GM19043 (cell line): Measurements from ENCODE around the gene BBOF1.
"Not testable (repeated sequence)": the region's sequence is repeated elsewhere in the genome, so short reads cannot be mapped to it uniquely, and the experiment has no call there.

Experiments used
- ATAC-seq: cut with Tn5 transposase; IDR thresholded peaks from one replicate; pipeline ENCODE4 v1.9.1; 2021; ENCODE audit warnings: low read depth; ENCODE audit not compliant: unreplicated experiment

The BBOF1 gene, protein sequence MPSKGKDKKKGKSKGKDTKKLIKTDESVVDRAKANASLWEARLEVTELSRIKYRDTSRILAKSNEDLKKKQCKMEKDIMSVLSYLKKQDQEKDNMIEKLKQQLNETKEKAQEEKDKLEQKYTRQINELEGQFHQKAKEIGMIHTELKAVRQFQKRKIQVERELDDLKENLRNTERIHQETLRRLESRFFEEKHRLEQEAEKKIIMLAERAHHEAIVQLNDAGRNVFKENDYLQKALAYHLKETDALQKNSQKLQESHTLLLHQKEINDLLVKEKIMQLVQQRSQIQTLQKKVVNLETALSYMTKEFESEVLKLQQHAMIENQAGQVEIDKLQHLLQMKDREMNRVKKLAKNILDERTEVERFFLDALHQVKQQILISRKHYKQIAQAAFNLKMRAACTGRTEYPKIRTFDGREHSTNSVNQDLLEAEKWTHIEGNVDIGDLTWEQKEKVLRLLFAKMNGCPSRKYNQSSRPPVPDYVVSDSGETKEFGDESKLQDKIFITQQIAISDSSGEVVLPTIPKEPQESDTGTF

DNA sequence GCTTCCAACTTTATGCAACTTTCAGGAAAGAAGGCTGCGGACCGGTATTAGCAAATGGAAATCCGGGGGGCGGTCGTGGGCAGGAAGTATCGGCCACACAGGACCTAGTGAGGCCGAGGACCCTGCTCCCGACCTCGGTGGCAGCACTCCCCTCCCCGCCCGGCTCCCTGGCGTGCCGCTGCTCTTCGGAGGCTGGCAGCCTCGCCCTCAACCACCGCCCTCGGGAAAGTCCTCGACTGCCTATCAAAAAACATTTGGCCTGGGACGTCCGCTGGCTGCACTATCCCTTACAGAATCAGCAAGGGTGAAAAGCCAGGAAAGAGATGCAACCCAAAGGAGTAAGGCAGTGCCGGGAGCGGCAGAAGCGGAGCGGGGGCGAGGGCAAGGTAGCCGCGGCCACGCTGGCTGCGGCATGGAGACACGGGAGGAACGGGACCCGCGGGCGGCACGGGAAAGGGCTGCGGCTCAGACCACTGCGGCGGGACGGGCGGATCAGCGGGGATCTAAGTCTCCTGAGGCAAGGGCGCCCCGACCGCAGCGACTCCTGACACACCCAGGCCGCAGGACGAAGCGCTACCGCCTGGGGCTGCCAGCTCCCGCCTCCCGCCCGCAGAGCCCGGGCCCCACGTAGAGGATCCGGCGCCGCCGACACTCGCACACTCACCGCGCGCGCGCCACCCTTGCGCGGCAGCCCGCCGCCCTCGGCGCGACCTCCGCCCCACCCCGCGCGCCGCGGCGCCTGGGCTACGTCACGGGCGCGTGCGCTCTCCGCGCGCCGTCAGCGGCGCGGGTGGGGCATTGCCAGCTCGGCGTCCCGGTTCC lies at the start of gene BBOF1, which contains the start of gene ENTPD5:
Gene BBOF1 (plus strand): TSS at position 764 of the 822 bp plus-strand sequence. CDS start 130 bp downstream, outside the sequence.
Gene ENTPD5 (minus strand): TSS at position 703 of the 822 bp plus-strand sequence. CDS start 31,186 bp downstream, outside the sequence.
- ATAC-seq: peak; percentile 85

DNA sequence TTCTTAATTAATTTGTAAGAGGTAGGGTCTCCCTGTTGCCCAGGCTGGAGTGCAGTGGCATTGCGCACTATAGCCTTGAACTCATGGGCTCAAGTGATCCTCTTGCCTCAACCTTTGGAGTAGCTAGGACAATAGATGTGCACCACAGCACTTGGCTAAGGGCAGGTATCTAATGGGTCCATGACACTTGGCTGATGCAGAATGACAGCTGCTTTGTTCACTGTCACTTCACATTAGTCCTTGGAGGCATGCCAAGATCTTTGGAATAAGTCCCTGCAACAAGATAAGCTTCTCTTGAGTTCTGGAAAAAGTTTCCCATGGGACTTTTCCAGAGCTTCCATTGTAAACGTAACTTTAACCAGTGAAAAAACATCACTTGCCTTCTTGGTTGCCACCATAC lies 45.7 kb upstream of the BBOF1 start:
- no peak for ATAC-seq

DNA sequence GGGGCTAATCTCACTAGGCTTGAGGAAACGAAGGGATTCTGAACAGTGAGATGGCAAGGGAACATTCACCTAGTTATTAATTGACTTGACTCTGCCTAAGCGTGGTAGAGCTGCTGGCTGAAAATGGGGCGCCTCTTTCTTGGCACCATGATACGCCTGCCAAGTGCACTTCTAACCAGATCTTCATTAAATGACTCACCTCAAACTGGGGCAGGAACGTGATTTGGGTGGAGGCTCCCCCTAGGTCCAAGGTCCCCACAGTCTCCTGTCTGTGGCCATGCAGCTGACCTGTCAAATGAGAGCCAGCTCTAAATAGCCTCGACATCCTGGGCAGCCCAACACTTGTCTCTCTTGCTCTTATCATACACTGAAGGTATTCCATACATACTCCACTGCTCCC lies 43.0 kb upstream of the BBOF1 start:
- ATAC-seq: no peak

DNA sequence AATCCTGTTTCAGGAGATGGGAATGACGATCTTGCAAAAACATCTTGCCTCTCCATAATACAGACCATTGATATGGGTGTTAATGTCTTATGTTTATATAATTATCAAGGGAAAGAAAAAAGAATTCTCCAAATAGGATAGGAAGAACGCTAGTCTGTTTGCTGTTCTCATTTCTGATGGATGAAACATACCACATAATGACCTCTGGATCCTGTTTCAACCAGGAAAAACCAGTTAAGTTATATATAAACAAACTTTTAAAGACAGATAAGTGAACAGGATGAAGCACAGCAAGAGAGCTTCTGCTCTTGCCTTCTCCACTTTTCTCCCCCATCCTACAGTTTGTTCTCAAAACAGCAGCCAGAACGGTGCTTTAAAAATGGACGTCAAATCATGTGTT lies 41.3 kb upstream of the BBOF1 start:
- no peak for ATAC-seq

DNA sequence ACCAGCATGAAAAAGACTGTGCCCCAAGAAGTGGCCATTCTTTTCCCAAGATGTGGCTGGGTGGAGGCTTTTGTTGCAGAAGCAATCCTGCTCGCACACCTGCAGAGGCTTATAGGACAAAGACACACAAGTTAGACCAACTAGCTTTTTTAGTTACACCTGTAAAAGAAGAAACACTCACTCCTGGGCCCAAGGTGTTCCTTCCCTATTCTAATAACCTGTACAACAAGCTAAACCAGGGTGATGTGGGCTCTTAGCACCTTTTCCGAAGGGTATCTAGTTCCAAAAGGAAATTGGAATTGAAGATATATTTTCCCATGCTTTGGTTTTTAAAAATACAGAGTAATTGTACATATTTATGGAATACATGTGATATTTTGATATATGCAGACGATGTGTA lies 31.1 kb upstream of the BBOF1 start:
- ATAC-seq: no peak

DNA sequence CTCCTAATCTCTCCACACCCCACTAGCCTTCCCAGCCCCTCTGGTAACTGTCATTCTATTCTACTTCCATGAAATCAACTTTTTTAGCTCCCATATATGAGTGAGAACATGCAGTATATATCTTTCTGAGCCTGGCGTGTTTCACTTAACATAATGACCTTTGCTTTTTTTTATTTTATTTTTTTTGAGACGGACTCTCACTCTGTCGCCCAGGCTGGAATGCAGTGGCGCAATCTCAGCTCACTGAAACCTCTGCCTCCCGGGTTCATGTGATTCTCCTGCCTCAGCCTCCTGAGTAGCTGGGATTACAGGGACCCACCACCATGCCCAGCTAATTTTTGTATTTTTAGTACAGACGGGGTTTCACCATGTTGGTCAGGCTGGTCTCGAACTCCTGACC lies 30.5 kb upstream of the BBOF1 start:
- ATAC-seq: not testable (repeated sequence)

DNA sequence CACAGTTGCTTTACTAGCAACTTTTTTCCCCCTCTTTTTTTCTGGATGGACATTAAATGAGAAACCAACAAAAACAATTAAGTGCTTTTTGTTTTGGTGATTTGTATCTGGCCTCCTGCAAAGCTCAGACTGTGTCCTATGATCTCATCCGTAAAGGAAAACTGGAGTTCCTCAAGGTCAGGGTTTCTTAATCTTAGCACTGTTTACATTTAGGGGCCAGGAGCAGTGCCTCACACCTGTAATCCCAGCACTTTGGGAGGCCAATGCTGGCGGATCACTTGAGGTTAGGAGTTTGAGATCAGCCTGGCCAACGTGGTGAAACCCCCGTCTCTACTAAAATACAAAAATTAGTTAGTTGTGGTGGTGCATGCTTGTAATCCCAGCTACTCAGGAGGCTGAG lies 28.1 kb upstream of the BBOF1 start:
- no peak for ATAC-seq

DNA sequence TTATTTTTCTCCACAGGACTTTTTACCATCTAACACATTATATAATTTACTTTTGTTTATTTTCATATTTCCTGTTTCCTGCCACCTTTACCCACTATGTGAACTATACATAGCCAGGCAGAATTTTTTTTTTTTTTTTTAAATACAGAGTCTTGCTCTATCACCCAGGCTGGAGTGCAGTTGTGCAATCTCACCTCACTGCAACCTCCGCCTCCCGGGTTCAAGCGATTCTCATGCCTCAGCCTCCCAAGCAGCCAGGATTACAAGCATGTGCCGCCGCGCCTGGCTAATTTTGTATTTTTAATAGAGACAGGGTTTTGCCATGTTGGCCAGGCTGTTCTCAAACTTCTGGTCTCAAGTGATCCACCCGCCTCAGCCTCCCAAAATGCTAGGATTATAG lies 24.2 kb upstream of the BBOF1 start:
- not testable (repeated sequence) for ATAC-seq

DNA sequence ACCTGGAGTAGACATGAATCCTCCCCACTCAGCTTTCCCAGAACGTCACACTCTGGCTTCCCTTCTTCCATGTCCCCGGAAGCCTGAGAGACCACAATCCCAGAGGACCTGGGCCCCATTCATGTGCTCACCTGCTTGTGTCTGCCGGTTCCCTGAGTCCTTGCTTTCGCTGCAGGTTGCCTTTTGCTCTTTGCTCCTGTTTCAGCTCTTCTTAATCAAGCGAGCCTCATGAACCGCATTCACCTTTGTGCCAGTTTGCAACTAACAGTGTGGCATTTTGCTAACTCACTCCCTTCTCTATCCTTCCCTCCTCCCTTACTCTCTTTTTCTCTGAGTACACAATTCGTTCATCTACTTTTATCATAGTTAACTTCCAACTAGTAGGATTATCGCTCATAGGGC lies 23.2 kb upstream of the BBOF1 start:
- no peak for ATAC-seq

DNA sequence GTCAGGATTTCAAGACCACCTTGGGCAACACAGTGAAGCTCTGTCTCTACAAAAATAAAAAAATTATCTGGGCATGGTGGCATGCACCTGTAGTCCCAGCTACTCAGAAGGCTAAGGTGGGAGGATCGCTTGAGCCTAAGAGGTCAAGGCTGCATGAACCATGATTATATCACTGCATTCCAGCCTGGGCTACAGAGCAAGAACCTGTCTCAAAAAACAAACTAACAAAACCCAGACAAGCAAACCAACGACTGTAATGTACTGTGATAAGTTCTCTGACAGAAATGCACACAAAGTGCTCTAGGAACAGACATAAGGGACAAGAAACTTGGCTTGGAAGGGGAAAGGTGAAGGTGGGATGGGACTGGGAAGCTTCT lies 22.4 kb upstream of the BBOF1 start:
- no peak for ATAC-seq

DNA sequence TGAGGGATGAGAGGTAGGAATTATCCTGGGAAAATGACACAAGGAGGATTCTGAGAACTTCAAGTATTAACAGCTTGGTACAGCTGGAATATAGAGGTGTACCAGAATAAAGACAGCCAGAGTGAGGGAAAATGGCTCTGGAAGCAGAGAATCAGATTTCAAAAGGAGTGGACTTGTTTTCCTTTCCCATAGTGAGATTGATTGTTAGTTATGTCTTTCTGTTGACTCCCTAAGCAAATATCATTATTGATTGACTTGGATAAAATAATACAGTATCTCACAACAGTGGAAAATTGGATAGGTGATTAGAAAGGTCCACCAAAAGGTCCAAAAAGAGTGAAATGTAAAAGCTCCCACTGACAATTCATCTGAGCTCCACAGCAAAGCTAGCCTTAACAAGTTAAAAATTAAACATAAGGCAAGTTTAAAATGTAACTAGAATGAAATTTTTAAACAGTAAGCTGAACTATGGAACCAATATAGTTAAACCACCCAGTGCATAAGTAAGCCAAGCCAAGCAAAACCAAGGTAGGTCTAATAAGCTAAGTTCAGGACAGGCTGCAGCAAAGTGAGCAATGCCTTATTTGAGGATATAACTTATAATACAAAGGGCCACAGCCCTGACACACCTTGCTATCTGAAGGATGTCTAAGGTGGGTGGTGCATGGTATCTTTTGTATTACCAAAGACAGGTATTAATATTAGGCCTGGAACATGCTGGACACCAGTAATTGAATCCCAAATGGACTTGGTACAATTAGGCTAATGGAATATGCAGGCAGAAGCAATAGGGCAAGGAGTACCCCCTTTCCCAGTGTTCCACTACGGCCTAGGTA lies 21.8 kb upstream of the BBOF1 start:
- ATAC-seq: no peak

DNA sequence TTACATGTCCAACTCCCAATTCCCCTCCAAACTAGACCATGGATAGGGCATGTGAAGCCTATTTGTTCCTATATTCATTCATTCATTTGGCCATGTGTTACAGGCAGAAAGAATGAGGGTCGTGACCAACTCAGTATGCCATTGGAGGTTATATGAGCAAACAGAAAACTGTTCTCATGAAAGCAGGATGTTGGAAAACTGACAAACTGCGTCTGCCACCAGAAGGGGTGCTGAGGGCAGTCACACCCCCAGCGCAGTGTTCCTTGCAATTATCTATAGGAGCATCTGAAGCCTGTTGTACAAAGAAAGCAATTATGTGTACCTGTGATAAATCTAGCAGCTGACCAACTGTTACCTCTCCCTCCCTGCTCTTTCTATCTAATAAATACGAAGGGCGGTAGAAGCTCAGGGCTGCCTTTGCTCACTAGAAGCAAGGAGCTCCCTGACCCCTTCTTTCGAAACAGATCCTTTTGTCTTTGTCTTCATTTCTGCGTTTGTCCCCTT lies 21.2 kb upstream of the BBOF1 start:
- no peak for ATAC-seq

DNA sequence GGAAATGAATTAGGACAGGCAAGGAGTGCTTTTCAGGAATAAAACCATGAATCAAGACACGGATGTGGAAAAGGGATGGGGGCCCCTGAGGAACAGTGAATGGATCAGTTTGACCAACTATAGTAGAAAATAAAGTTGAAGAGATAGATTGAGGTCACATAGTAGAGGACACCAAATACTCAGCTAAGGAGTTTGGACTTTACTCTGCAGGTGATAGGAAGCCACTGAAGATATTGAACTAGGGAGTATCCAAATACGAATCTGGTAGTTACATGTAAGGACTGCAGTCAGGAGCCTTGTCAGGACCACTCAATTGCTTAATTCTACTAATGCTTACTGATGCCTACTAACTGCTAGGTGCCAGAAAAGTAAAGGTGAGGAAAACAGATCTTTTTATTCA lies 20.4 kb upstream of the BBOF1 start:
- no peak for ATAC-seq

DNA sequence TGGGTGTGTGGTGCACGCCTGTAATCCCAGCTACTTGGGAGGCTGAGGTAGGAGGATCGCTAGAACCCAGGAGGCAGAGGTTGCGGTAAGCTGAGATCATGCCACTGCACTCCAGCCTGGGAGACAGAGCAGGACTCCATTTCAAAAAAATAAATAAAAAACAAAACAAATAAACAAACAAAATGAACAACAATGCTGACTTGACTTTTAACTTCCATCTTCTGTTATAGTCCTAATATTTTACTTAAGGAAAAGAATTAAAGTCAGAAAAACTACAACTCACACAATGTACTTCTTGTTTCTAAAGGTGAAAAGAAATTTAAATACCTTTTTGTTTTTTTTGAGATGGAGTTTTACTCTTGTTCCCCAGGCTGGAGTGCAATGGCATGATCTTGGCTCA lies 13.5 kb upstream of the BBOF1 start:
- ATAC-seq: not testable (repeated sequence)

DNA sequence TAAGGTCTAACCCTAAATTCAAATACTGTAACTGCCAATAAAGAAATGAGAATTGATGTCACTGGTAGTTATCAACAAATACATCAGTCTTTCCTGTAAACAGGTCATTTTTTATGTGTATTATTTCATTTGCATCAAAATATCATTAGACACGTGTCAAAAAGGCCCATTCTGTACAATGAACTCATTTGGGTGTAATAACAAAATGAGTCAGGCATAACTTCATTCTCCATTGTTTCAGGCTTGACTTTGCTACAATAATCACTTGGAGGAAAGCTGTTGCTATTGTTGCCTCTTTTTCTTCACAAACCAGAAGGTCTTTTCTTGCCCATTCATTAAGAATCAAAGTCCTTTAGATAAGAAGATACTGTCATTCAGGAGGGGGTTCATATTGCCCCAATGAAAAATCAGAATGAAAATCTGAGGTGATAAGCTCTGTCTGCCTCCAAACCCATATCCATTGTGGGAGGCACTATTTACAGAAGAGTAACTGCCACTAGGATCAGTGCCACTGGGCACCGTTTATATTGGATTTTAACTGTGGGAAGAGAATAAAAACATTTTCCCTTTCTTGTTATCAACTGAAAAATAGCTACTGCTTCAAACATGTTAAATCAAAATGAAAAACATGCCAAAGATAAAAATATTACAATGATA lies 10.2 kb upstream of the BBOF1 start:
- no peak for ATAC-seq

DNA sequence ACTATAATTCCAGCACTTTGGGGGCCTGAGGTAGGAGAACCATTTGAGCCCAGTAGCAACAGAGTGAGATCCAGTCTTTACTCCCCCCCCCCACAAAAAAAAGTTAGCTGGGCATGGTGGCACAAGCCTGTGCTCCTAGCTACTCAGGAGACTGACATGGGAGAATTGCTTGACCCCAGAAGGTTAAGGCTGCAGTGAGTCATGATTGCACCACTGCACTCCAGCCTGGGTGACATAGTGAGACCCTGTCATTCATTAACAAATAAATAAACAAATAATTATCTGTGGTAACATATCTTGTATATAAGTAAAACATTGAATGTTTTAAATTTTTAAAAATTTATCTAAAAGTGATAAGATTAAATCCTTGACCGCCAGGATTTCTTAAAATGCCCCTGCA lies 4.8 kb upstream of the BBOF1 start:
- ATAC-seq: no peak

DNA sequence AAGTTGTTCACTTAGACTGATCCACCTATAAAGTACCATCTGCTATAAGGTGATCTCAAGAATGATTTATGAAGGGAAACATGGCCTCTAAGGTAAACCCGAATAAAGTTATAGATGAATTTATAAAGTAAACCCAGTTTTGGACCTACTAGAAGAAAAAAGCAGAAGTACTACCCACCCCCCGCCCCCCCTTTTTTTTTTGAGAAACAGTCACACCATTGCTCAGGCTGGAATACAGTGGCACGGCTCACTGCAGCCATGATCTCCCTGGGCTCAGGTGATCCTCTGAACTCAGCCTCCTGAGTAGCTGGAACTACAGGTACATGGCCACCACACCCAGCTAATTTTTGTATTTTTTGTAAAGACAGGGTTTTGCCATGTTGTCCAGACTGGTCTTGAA lies 4.0 kb upstream of the BBOF1 start:
- no peak for ATAC-seq

DNA sequence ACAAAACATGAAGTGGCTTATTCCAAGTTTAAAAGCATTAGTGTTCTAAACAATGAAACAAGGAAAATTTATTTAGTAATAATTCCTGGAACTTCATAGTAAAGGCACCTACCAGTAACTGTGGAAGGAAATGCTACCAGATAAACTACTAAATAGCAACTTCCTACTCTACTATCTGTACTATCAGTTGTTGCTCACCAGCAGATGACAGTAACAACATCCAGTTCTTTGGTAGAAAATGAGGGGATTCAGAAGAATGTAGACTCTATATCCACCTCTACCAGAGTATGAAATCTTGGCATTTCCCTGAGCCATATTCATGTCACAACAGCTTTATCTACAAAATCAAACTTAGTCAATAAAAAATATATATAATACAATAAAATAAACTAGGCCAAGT lies 3.2 kb upstream of the BBOF1 start:
- ATAC-seq: no peak

DNA sequence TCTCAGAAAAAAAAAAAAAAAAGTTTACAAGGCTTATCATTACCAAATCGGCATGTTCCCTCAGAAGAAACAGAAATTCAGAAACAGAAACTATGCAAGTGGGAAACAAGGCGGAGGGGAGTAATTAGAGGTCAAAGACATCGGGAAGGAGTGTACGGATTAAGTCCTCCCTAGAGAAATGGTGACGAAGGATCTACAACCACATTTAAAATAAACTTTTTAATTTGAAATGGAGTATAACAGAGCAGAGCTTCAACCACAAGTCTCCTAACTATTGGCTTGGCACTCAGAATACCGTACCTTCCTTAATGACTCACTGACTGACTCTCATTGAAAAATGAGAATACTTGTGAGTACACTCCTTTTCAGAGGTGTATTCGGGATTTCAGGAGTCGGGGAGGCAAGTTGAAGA lies 969 bp upstream of the BBOF1 start:
- ATAC-seq: no peak
